Lung (tissue), 12 donors: ENCODE measurements around the gene ZNF536. TPM values are rescaled to one million over a fixed set of nuclear protein-coding genes. Genes with fewer than 3 reads are reported as not detected.

ENCODE experiments used
- ATAC-seq: fragments of 200-7000 bp; cut with Tn5 transposase; one replicate; pipeline ENCODE4 v1.9.1; 2020; ENCODE audit warnings: moderate number of reproducible peaks; ENCODE audit not compliant: insufficient read depth, low FRiP score
- DNase-seq, 3 donors: peaks; one replicate each; pipeline ENCODE4 v3.0.0-alpha.2; 2013 to 2017
- H3K27ac ChIP-seq, 2 donors: one replicate each; pipeline ENCODE4 v1.5.1; 2013; ENCODE audit warnings: mild to moderate bottlenecking in 2 of 2, moderate library complexity in 2 of 2, control low read depth in 1 of 2, inconsistent platforms in 1 of 2, low read depth in 1 of 2, low read length in 1 of 2
- H3K27me3 ChIP-seq, 3 donors: one replicate each; pipeline ENCODE4 v1.5.1; 2013; ENCODE audit warnings: low read length in 2 of 3; ENCODE audit not compliant: control insufficient read depth in 3 of 3, insufficient read depth in 3 of 3
- H3K36me3 ChIP-seq, 4 donors: one replicate each; pipeline ENCODE4 v1.5.1; 2013; ENCODE audit warnings: low read length in 4 of 4, mild to moderate bottlenecking in 1 of 4, moderate library complexity in 1 of 4; ENCODE audit not compliant: control insufficient read depth in 4 of 4, insufficient read depth in 4 of 4
- H3K4me1 ChIP-seq, 5 donors: one replicate each; pipeline ENCODE4 v1.5.1; 2013; ENCODE audit warnings: low read length in 5 of 5, mild to moderate bottlenecking in 2 of 5, moderate library complexity in 1 of 5; ENCODE audit not compliant: control insufficient read depth in 5 of 5, insufficient read depth in 5 of 5
- H3K4me3 ChIP-seq: one replicate; pipeline ENCODE4 v1.5.1; 2013; ENCODE audit warnings: mild to moderate bottlenecking, control low read depth, moderate library complexity
- H3K9ac ChIP-seq, 2 donors: one replicate each; pipeline ENCODE4 v1.5.1; 2013; ENCODE audit warnings: low read length in 2 of 2, control low read depth in 1 of 2; ENCODE audit not compliant: insufficient read depth in 1 of 2
- H3K9me3 ChIP-seq, 4 donors: one replicate each; pipeline ENCODE4 v1.5.1; 2013; ENCODE audit warnings: low read length in 3 of 4, mild to moderate bottlenecking in 1 of 4, moderate library complexity in 1 of 4; ENCODE audit not compliant: control insufficient read depth in 4 of 4, insufficient read depth in 3 of 4
- CTCF ChIP-seq: IDR thresholded peaks from 2 replicates; pipeline ENCODE4 v1.5.1; 2012; ENCODE audit warnings: mild to moderate bottlenecking; ENCODE audit errors: control extremely low read depth, extremely low read depth
- WGBS, 2 donors: extraction: QIAGEN DNeasy Blood & Tissue Kit; methylation state at CpG; one replicate each; pipeline ENCODE4 v1.1.7; 2013; 5-methylcytosine and 5-hydroxymethylcytosine counted together
- polyA plus RNA-seq, 2 donors: library from polyadenylated mRNA; stranded (reverse); fragments of 200-250 nt; gene quantifications; one replicate each; pipeline ENCODE4 v1.2.1, GENCODE V29; 2013
- total RNA-seq, 2 donors: library from RNA; depleted of rRNA in 1 of 2; stranded (reverse); fragments of >200 nt in 1 of 2; gene quantifications; one replicate each; pipeline ENCODE4 v1.2.1, GENCODE V29; 2014 to 2021
- donor health status: control.
- donor health status: control.
- donor health status: Bipolar disorder and iron deficiency.
- donor health status: healthy.
- donor health status: DM: yes; HTN: yes; CAD: no.

The ZNF536 gene
- total and polyA plus RNA-seq, 4 donors: 0.07 to 5.6 (median 0.21) TPM

DNA sequence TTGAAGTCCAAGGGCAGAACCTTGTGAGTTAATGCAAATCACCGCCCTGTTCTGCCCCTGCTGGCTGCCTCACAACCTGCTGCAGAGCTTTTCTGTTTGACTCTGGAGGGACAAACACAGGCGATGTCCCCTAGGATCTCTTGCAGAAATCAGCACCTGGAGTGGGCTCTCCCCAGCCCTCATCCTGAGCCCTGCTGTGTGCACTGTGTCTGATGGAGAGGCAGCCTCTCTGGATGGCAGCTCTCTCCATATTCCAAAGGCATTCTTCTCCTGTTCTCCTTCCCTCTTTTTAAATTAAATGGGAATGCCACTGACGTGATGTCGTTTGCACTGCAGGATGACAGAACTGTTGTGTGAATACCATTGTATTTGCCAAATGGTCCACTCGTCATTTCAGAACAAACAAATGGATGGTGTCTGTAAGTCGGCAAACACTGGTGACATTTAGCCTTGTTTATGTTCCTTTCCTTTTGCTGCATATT is 184.1 kb downstream of the ZNF536 start:
- no peak for TF ChIP-seq CTCF
- H3K9me3 ChIP-seq: peaks cover 0 to 4% (median 0%) of the 10 kb centered on the region in 4 donors
- WGBS, 2 donors: 52 to 60% methylated on average over 6 of the region's 6 CpGs
- DNase-seq (peak in 2 of 3 donors; percentile 64 to 74), ATAC-seq (no peak)
- peaks cover 0 to 20% (median 0%) of the 10 kb centered on the region in 5 donors for H3K4me1 ChIP-seq
- H3K27me3 ChIP-seq: peaks cover 0 to 3% (median 0%) of the 10 kb centered on the region in 3 donors
- H3K9ac ChIP-seq: no peak overlapping the region
- no peak overlapping the region for H3K27ac ChIP-seq
- no peak overlapping the region for H3K4me3 ChIP-seq
- no peaks in the 10 kb centered on the region for H3K36me3 ChIP-seq

DNA sequence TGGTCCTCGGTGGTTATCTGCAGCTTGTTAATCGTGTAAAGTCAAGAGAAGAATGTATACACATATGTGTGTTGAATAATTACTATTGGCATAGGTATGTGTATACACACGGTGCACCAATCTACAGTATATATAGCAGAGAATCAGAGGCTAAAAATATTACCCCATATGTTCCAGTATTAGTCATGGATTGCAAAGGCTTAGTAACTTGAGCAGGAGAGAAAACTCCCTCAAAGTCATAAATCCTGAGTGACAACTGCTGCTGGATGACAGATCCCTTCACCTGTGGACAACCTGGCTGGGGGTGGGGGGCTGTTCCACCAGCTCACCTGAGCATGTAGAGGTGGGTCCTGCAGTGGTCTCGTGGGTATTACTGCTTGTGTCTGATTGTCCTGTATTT is 185.0 kb downstream of the ZNF536 start:
- 68 to 89% methylated on average over 4 of the region's 4 CpGs for WGBS, 2 donors
- ATAC-seq: no peak

GRCh38 chr19:30557927-30558557 is 185.9 kb downstream of the ZNF536 start:
- Histone ChIP-seq H3K9me3 (peaks cover 0 to 4% (median 0%) of the 10 kb centered on the region in 4 donors), H3K36me3 (no peaks in the 10 kb centered on the region), H3K4me1 (peaks cover 0 to 17% (median 0%) of the 10 kb centered on the region in 5 donors), H3K4me3 (no peak overlapping the region), H3K27ac (no peak overlapping the region), H3K27me3 (peaks cover 0 to 3% (median 0%) of the 10 kb centered on the region in 3 donors), H3K9ac (no peak overlapping the region)
- no peak for DNase-seq
- WGBS, 2 donors: 80% methylated on average over 13 of the region's 13 CpGs
- ATAC-seq: no peak
- no peak for TF ChIP-seq CTCF

More for the DNA sequence above, 185.0 kb downstream of the ZNF536 start:
- Histone ChIP-seq H3K36me3 (no peaks in the 10 kb centered on the region), H3K4me3 (no peak overlapping the region), H3K9me3 (peaks cover 0 to 4% (median 0%) of the 10 kb centered on the region in 4 donors), H3K4me1 (peaks cover 0 to 17% (median 0%) of the 10 kb centered on the region in 5 donors), H3K9ac (no peak overlapping the region), H3K27ac (no peak overlapping the region), H3K27me3 (peaks cover 0 to 3% (median 0%) of the 10 kb centered on the region in 3 donors)
- no peak for DNase-seq
- no peak for TF ChIP-seq CTCF
